Neural crest cell (in vitro differentiated cells): ENCODE results near the gene BBC3. TPM values are rescaled to one million over a fixed set of nuclear protein-coding genes. Genes with fewer than 3 reads are reported as not detected.
A peak's percentile ranks its signal among the peaks of the same experiment; 100 is the strongest.
"Not testable (repeated sequence)": the region's sequence is repeated elsewhere in the genome, so short reads cannot be mapped to it uniquely, and the experiment has no call there.

ENCODE experiments used
- DNase-seq: peaks from one replicate; pipeline ENCODE4 v3.0.0; 2021; ENCODE audit warnings: low read depth, mixed read lengths, low spot score
- H3K27ac Mint-ChIP-seq: one replicate; pipeline ENCODE4 v1.8.0; 2021; ENCODE audit warnings: mild to moderate bottlenecking, mixed read lengths; ENCODE audit not compliant: unreplicated experiment
- H3K27me3 Mint-ChIP-seq: 2 replicates; pipeline ENCODE4 v1.8.0; 2021; ENCODE audit warnings: low read depth, mild to moderate bottlenecking, mixed read lengths
- H3K36me3 Mint-ChIP-seq: 2 replicates; pipeline ENCODE4 v1.8.0; 2021; ENCODE audit warnings: low read depth, mild to moderate bottlenecking, mixed read lengths
- H3K4me1 Mint-ChIP-seq: 2 replicates; pipeline ENCODE4 v1.8.0; 2021; ENCODE audit warnings: mixed read lengths
- H3K4me3 Mint-ChIP-seq: one replicate; pipeline ENCODE4 v1.8.0; 2021; ENCODE audit warnings: mild to moderate bottlenecking, mixed read lengths
- H3K9me3 Mint-ChIP-seq: 2 replicates; pipeline ENCODE4 v1.8.0; 2021; ENCODE audit warnings: mixed read lengths
- CTCF ChIP-seq: fragments of 200-600 bp; sonication (generic); conservative IDR thresholded peaks from 2 replicates; pipeline ENCODE4 v1.5.0; 2021; ENCODE audit warnings: antibody characterized with exemption, mild to moderate bottlenecking
- total RNA-seq: library from RNA; stranded (reverse); gene quantifications from 2 replicates; pipeline ENCODE4 v1.2.1, GENCODE V29; 2021

The BBC3 gene
- total RNA-seq, 1 donor from 2014 or later: 6.3 TPM

GRCh38 chr19:47269596-47269995, 38.6 kb upstream of the BBC3 start:
- H3K9me3 Mint-ChIP-seq: no peaks in the 10 kb centered on the region
- no peak overlapping the region for H3K4me3 Mint-ChIP-seq
- H3K36me3 Mint-ChIP-seq: peaks cover 15% of the 10 kb centered on the region
- DNase-seq: no peak
- no peak overlapping the region for H3K27ac Mint-ChIP-seq
- H3K27me3 Mint-ChIP-seq: peaks cover 2% of the 10 kb centered on the region
- H3K4me1 Mint-ChIP-seq: peaks cover 22% of the 10 kb centered on the region
- no peak for TF ChIP-seq CTCF

- Mint-ChIP-seq H3K4me1 (peaks cover 10% of the 10 kb centered on the region), H3K4me3 (peak overlapping the region; percentile 19), H3K27ac (no peak overlapping the region), H3K9me3 (no peaks in the 10 kb centered on the region), H3K36me3 (peaks cover 19% of the 10 kb centered on the region), H3K27me3 (no peaks in the 10 kb centered on the region)
- DNase-seq: no peak
- TF ChIP-seq CTCF: no peak
Measured at GRCh38 chr19:47268028-47268427, 37.0 kb upstream of the BBC3 start.

GRCh38 chr19:47267350-47267759, 36.4 kb upstream of the BBC3 start:
- no peaks in the 10 kb centered on the region for H3K9me3 Mint-ChIP-seq
- no peak for TF ChIP-seq CTCF
- H3K4me1 Mint-ChIP-seq: peaks cover 3% of the 10 kb centered on the region
- no peak for DNase-seq
- H3K4me3 Mint-ChIP-seq: no peak overlapping the region
- H3K27me3 Mint-ChIP-seq: no peaks in the 10 kb centered on the region
- no peak overlapping the region for H3K27ac Mint-ChIP-seq
- H3K36me3 Mint-ChIP-seq: peaks cover 21% of the 10 kb centered on the region

- DNase-seq: no peak
- Mint-ChIP-seq H3K36me3 (peaks cover 22% of the 10 kb centered on the region), H3K4me1 (no peaks in the 10 kb centered on the region), H3K4me3 (no peak overlapping the region), H3K9me3 (no peaks in the 10 kb centered on the region), H3K27me3 (no peaks in the 10 kb centered on the region), H3K27ac (no peak overlapping the region)
- no peak for TF ChIP-seq CTCF
Measured at GRCh38 chr19:47266401-47266941, 35.5 kb upstream of the BBC3 start.

- TF ChIP-seq CTCF: no peak
- Mint-ChIP-seq H3K9me3 (no peaks in the 10 kb centered on the region), H3K4me3 (no peak overlapping the region), H3K27me3 (no peaks in the 10 kb centered on the region), H3K36me3 (peaks cover 24% of the 10 kb centered on the region), H3K27ac (no peak overlapping the region), H3K4me1 (peaks cover 1% of the 10 kb centered on the region)
- DNase-seq: no peak
Measured at GRCh38 chr19:47264629-47265028, 33.6 kb upstream of the BBC3 start.

- not testable (repeated sequence) for DNase-seq, H3K27ac Mint-ChIP-seq, H3K27me3 Mint-ChIP-seq, H3K4me3 Mint-ChIP-seq, H3K9me3 Mint-ChIP-seq
- Mint-ChIP-seq H3K36me3 (peaks cover 25% of the 10 kb centered on the region), H3K4me1 (peaks cover 20% of the 10 kb centered on the region)
Measured at GRCh38 chr19:47261946-47262793, 31.2 kb upstream of the BBC3 start.
